ENCODE results near the gene LRRC71.
A peak's percentile ranks its signal among the peaks of the same experiment; 100 is the strongest.
"Not testable (repeated sequence)": the region's sequence is repeated elsewhere in the genome, so short reads cannot be mapped to it uniquely, and the experiment has no call there.

The LRRC71 gene

GRCh38 chr1:156925154-156926010 lies 5.0 kb downstream of the LRRC71 start:
- DNase-seq (ENCODE audit: extremely low read depth, low read depth) = no peak
- TF ChIP-seq, protein P1, sequence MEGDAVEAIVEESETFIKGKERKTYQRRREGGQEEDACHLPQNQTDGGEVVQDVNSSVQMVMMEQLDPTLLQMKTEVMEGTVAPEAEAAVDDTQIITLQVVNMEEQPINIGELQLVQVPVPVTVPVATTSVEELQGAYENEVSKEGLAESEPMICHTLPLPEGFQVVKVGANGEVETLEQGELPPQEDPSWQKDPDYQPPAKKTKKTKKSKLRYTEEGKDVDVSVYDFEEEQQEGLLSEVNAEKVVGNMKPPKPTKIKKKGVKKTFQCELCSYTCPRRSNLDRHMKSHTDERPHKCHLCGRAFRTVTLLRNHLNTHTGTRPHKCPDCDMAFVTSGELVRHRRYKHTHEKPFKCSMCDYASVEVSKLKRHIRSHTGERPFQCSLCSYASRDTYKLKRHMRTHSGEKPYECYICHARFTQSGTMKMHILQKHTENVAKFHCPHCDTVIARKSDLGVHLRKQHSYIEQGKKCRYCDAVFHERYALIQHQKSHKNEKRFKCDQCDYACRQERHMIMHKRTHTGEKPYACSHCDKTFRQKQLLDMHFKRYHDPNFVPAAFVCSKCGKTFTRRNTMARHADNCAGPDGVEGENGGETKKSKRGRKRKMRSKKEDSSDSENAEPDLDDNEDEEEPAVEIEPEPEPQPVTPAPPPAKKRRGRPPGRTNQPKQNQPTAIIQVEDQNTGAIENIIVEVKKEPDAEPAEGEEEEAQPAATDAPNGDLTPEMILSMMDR (IDR thresholded peaks at IDR 0.05; ENCODE audit: low read depth, low read length, missing control alignments) = no peak
- no peak overlapping the region for H3K4me3 ChIP-seq (replicated peaks; ENCODE audit: low read depth, low read length)

- peak; percentile 56 for DNase-seq (ENCODE audit: extremely low read depth, low read depth)
- TF ChIP-seq, protein P1 (IDR thresholded peaks at IDR 0.05; ENCODE audit: low read depth, low read length, missing control alignments) = no peak
- no peak overlapping the region for H3K4me3 ChIP-seq (replicated peaks; ENCODE audit: low read depth, low read length)
These were observed 5.7 kb downstream of the LRRC71 start for GRCh38 chr1:156926175-156926574.

DNA sequence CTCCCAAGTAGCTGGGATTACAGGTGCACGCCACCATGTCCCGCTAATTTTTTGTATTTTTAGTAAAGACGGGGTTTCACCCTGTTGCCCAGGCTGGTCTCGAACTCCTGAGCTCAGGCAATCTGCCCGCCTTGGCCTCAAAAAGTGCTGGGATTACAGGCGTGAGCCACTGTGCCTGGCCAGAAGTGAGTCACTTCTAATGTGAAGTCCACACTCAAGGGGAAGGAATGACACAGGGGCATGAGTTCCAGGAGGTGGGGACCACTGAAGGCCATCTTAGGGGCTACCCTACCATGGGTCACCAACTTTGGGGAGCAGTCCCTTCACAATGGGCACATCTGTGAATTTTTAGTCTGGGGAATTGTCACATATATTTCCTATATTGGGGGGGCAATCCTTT lies 6.3 kb downstream of the LRRC71 start:
- DNase-seq (ENCODE audit: extremely low read depth, low read depth); H3K4me3 ChIP-seq (replicated peaks; ENCODE audit: low read depth, low read length): not testable (repeated sequence)

DNA sequence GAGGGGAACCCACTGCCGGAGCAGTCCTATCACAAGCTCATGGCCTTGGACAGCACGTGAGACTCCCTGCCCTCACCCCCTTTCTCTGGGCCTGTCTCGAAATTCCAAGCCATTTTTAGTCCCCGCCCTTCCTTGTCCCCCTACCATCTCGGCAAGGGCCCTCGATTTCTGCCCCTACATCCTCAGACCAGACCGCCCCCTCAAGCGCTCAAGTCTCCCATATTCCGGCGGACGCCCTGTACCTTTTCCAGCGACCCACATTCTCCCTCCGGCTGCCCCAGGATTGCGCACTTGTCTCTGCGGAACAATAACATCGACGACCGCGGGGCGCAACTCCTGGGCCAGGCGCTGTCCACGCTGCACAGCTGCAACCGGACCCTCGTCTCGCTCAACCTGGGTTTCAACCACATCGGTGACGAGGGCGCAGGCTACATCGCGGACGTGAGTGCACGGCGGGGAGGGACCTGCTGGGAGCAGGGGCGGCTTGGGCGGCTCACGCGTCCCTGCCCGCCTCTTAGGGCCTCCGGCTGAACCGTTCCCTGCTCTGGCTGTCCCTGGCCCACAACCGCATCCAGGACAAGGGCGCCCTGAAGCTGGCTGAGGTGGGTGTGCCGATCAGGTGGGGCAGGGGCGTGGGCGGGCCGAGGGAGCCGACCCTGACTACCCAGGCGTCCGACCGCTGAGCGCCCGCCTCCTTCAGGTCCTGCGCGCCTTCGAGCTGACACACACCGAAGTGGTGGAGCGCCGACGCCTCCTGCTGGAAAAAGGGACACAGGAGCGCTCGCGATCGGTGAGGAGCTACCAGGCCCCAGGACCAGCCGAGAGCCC lies 7.0 kb downstream of the LRRC71 start:
- TF ChIP-seq, protein P1 (IDR thresholded peaks at IDR 0.05; ENCODE audit: low read depth, low read length, missing control alignments) = peak; percentile 79
- DNase-seq (ENCODE audit: extremely low read depth, low read depth) = peak; percentile 29
- peak overlapping the region; percentile 33 for H3K4me3 ChIP-seq (replicated peaks; ENCODE audit: low read depth, low read length)

DNA sequence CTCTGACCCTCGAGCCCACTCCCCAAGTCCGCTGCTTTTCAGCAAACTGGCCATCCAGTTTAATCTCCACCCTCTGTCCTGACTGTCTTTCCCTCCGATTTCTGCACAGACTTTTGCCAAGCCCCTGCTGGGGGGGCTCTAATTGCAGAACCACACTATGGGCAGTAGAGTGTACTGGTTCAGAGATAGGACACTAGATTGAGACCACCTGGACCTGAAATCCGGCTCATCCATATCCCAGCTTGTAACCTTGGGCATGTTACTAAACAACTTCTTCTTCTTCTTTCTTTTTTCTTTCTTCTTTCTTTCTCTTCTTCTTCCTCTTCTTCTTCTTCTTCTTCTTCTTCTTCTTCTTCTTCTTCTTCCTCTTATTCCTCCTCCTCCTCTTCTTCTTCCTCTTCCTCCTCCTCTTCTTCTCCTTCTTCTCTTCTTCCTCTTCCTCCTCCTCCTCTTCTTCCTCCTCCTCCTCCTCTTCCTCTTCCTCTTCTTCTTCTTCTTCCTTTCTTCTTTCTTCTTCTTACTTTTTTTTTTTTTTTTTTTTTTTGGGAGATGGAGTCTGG lies 7.7 kb downstream of the LRRC71 start:
- no peak overlapping the region for H3K4me3 ChIP-seq (replicated peaks; ENCODE audit: low read depth, low read length)
- DNase-seq (ENCODE audit: extremely low read depth, low read depth) = no peak
- TF ChIP-seq, protein P1 (IDR thresholded peaks at IDR 0.05; ENCODE audit: low read depth, low read length, missing control alignments) = no peak

GRCh38 chr1:156929596-156930238 lies 9.3 kb downstream of the LRRC71 start:
- H3K4me3 ChIP-seq (replicated peaks; ENCODE audit: low read depth, low read length) = no peak overlapping the region
- no peak for DNase-seq (ENCODE audit: extremely low read depth, low read depth)
- TF ChIP-seq, protein P1 (IDR thresholded peaks at IDR 0.05; ENCODE audit: low read depth, low read length, missing control alignments) = no peak
